Measurements from ENCODE around the gene EZH2. TPM values are rescaled to one million over a fixed set of nuclear protein-coding genes. Genes with fewer than 3 reads are reported as not detected.

The EZH2 gene
- total and polyA plus RNA-seq, 4 donors = 3.6 to 14.8 (median 4.4) TPM

DNA sequence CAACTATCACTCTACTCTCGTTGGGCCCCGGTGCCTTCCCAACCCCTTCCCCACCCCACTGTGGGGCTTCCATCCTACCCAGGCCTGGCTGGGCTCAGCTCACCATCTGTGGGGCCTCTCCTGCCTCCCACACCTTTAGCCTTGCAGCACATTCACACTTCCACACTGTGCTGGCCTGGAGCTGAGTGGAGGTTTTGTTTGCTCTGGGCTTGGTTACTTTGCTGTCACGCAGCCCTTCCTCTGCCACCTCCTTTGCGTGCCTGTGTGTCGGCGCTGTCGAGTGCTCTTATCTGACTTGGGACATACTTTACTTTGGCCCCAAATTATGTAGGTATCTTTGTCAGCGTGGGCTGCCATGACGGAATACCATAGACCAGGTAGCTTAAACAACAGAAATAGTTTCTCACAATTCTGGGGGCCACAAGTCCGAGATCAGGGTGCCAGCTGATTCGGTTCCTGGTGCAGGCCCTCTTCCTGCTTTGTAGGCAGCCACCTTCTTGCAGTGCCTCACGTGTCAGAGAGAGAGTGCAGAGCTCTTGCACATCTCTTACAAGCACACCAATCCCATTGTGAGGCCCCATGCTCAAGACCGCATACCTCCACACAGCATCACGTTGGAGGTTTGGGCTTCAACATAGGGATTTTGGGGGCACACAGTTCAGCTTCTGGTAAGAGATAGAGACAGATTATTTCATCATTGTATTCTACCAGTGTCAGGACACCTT, 96.4 kb downstream of the EZH2 start:
- DNase-seq (peak in 2 of 3 donors; percentile 28 to 44), ATAC-seq (ENCODE audit: insufficient read depth, low FRiP score) (peak; percentile 55)
- Histone ChIP-seq H3K9ac (ENCODE audit: insufficient read depth in 1 of 2, low read length in 2 of 2) (no peak overlapping the region), H3K4me1 (ENCODE audit: control insufficient read depth in 5 of 5, insufficient read depth in 5 of 5, low read length in 5 of 5) (peaks cover 0 to 4% (median 0%) of the 10 kb centered on the region in 5 donors), H3K36me3 (ENCODE audit: control insufficient read depth in 4 of 4, insufficient read depth in 4 of 4, low read length in 4 of 4) (peaks cover 15 to 42% (median 39%) of the 10 kb centered on the region in 4 donors), H3K27ac (ENCODE audit: low read depth in 1 of 2, low read length in 1 of 2) (no peak overlapping the region), H3K27me3 (ENCODE audit: control insufficient read depth in 3 of 3, insufficient read depth in 3 of 3, low read length in 2 of 3) (no peaks in the 10 kb centered on the region), H3K9me3 (ENCODE audit: control insufficient read depth in 4 of 4, insufficient read depth in 3 of 4, low read length in 3 of 4) (peaks cover 0 to 2% (median 0%) of the 10 kb centered on the region in 4 donors), H3K4me3 (no peak overlapping the region)
- TF ChIP-seq, protein P1, sequence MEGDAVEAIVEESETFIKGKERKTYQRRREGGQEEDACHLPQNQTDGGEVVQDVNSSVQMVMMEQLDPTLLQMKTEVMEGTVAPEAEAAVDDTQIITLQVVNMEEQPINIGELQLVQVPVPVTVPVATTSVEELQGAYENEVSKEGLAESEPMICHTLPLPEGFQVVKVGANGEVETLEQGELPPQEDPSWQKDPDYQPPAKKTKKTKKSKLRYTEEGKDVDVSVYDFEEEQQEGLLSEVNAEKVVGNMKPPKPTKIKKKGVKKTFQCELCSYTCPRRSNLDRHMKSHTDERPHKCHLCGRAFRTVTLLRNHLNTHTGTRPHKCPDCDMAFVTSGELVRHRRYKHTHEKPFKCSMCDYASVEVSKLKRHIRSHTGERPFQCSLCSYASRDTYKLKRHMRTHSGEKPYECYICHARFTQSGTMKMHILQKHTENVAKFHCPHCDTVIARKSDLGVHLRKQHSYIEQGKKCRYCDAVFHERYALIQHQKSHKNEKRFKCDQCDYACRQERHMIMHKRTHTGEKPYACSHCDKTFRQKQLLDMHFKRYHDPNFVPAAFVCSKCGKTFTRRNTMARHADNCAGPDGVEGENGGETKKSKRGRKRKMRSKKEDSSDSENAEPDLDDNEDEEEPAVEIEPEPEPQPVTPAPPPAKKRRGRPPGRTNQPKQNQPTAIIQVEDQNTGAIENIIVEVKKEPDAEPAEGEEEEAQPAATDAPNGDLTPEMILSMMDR (IDR thresholded peaks at IDR 0.05; ENCODE audit: control extremely low read depth, extremely low read depth) = no peak
- 72 to 87% methylated on average over 14 of the region's 14 CpGs for WGBS, 2 donors

DNA sequence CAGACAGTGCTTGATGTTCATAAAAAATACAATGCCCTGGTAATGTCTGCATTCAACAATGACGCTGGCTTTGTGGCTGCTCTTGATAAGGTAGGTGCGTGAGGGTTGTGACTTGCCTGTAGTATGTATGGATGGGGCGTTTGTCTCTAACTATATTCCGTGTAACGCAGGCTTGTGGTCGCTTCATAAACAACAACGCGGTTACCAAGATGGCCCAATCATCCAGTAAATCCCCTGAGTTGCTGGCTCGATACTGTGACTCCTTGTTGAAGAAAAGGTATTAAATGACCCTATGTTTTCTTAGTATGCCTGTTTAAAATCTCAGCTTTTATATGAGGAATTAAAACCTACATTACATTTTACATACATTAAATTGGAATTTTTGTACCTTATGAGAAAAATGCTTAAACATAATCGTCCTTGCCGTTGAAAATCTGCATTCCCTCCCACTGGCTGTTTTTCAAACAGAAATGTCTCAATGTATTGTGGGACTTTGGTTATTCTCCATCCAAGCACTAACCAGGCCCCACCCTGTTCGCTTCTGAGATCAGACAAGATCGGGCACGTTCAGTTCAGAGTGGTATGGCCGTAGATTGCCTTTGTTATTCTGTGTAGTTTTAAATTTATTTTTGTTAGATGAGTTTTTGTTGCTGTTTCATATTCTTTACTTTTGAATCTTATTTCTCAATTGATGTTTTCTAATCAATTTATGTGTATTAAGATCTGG, 100.1 kb downstream of the EZH2 start:
- no peaks in the 10 kb centered on the region for H3K9me3 ChIP-seq (ENCODE audit: control insufficient read depth in 4 of 4, insufficient read depth in 3 of 4, low read length in 3 of 4)
- DNase-seq (no peak), ATAC-seq (ENCODE audit: insufficient read depth, low FRiP score) (no peak)
- H3K27ac ChIP-seq (ENCODE audit: low read depth in 1 of 2, low read length in 1 of 2) = no peak overlapping the region
- H3K27me3 ChIP-seq (ENCODE audit: control insufficient read depth in 3 of 3, insufficient read depth in 3 of 3, low read length in 2 of 3) = no peaks in the 10 kb centered on the region
- H3K4me3 ChIP-seq = no peak overlapping the region
- TF ChIP-seq, protein P1 (IDR thresholded peaks at IDR 0.05; ENCODE audit: control extremely low read depth, extremely low read depth) = no peak
- H3K36me3 ChIP-seq (ENCODE audit: control insufficient read depth in 4 of 4, insufficient read depth in 4 of 4, low read length in 4 of 4) = peaks cover 4 to 36% (median 22%) of the 10 kb centered on the region in 4 donors
- peaks cover 0 to 4% (median 0%) of the 10 kb centered on the region in 5 donors for H3K4me1 ChIP-seq (ENCODE audit: control insufficient read depth in 5 of 5, insufficient read depth in 5 of 5, low read length in 5 of 5)
- no peak overlapping the region for H3K9ac ChIP-seq (ENCODE audit: insufficient read depth in 1 of 2, low read length in 2 of 2)
- 86 to 90% methylated on average over 15 of the region's 15 CpGs for WGBS, 2 donors

DNA sequence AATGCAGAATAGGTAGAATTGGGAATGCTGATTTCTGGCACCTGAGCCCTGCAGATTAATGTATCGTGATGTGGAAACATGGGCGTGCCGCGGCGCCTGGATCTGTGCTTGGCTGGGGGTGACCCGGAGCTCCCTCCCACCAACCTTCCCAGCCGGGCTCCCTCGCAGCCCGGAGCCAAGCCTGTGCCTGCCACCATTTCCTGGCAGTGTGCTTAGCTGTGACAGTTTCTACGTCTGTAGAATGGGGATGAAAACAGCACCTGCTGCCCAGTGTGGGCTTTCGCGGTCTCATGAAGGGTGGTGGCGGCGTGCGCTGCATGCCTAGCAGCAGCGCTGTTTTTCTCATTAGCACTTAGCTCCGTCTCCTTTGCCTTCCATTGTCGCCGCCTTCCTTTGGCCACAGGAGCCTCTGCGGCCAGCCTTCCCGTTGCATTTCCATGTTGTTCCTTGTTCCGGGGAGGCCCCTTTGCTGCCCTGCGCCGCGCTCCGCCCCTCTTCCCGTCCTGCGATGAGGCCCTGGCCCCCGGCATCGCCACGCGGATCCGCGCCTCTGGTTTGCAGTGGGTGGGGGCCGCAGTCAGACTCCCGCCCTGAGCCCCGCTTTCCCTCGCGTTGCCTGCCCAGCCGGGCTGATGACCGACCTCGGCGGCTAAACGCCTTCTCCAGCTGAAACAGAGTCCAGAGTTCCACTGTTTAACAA, 101.2 kb downstream of the EZH2 start:
- Histone ChIP-seq H3K9ac (ENCODE audit: insufficient read depth in 1 of 2, low read length in 2 of 2) (no peak overlapping the region), H3K9me3 (ENCODE audit: control insufficient read depth in 4 of 4, insufficient read depth in 3 of 4, low read length in 3 of 4) (no peaks in the 10 kb centered on the region), H3K4me3 (no peak overlapping the region), H3K27ac (ENCODE audit: low read depth in 1 of 2, low read length in 1 of 2) (no peak overlapping the region), H3K27me3 (ENCODE audit: control insufficient read depth in 3 of 3, insufficient read depth in 3 of 3, low read length in 2 of 3) (no peaks in the 10 kb centered on the region), H3K4me1 (ENCODE audit: control insufficient read depth in 5 of 5, insufficient read depth in 5 of 5, low read length in 5 of 5) (peaks cover 0 to 4% (median 0%) of the 10 kb centered on the region in 5 donors), H3K36me3 (ENCODE audit: control insufficient read depth in 4 of 4, insufficient read depth in 4 of 4, low read length in 4 of 4) (peaks cover 8 to 32% (median 21%) of the 10 kb centered on the region in 4 donors)
- TF ChIP-seq, protein P1 (IDR thresholded peaks at IDR 0.05; ENCODE audit: control extremely low read depth, extremely low read depth) = no peak
- DNase-seq (no peak), ATAC-seq (ENCODE audit: insufficient read depth, low FRiP score) (no peak)
- 85 to 90% methylated on average over 44 of the region's 44 CpGs for WGBS, 2 donors

All from lung (tissue), 12 donors.